Endothelial cell of umbilical vein (primary cell): Measurements from ENCODE around the gene HSPA12A.

Experiments
- CTCF ChIP-seq, 2 donors: IDR thresholded peaks; 1 replicate in 1 of 2; 2 replicates in 1 of 2; pipeline ENCODE4 v1.5.1; 2011; ENCODE audit warnings: low read length in 2 of 2, mild to moderate bottlenecking in 2 of 2, moderate library complexity in 2 of 2, control low read depth in 1 of 2, inconsistent platforms in 1 of 2, low read depth in 1 of 2; ENCODE audit not compliant: insufficient read depth in 1 of 2; ENCODE audit errors: extremely low read depth in 1 of 2
- EZH2 ChIP-seq: IDR thresholded peaks from 2 replicates; pipeline ENCODE4 v1.6.1; 2012; ENCODE audit warnings: borderline replicate concordance, low read depth, mild to moderate bottlenecking, moderate library complexity, low read length, inconsistent platforms; ENCODE audit not compliant: severe bottlenecking
- FOS ChIP-seq: IDR thresholded peaks from 2 replicates; pipeline ENCODE4 v1.6.1; 2011; ENCODE audit warnings: mild to moderate bottlenecking, low read length, moderate library complexity, borderline replicate concordance; ENCODE audit not compliant: insufficient read depth
- GATA2 ChIP-seq: IDR thresholded peaks from 2 replicates; pipeline ENCODE4 v1.7.0; 2011; ENCODE audit warnings: low read depth, mild to moderate bottlenecking, moderate library complexity, mixed read lengths, low read length; ENCODE audit not compliant: insufficient read length, insufficient read depth
- JUN ChIP-seq: IDR thresholded peaks from 2 replicates; pipeline ENCODE4 v1.6.1; 2011; ENCODE audit warnings: borderline replicate concordance, low read depth; ENCODE audit not compliant: insufficient read length, insufficient read depth
- MAX ChIP-seq: IDR thresholded peaks from 2 replicates; pipeline ENCODE4 v1.6.1; 2011; ENCODE audit not compliant: insufficient read depth, insufficient read length
- MYC ChIP-seq: IDR thresholded peaks from one replicate; pipeline ENCODE4 v1.6.1; 2011; ENCODE audit warnings: mild to moderate bottlenecking, low read depth, low read length
- POLR2A ChIP-seq: IDR thresholded peaks from 2 replicates; pipeline ENCODE4 v1.6.1; 2012; ENCODE audit warnings: low read depth, mild to moderate bottlenecking, control low read depth, low read length
- POLR2AphosphoS5 ChIP-seq: IDR thresholded peaks from 2 replicates; pipeline ENCODE4 v1.6.1; 2012; ENCODE audit warnings: low read depth, mild to moderate bottlenecking, control low read depth, low read length, moderate library complexity; ENCODE audit not compliant: insufficient read depth

GRCh38 chr10:116683166-116683565 is 59.2 kb downstream of the HSPA12A start:
- TF ChIP-seq CTCF (IDR thresholded peaks at IDR 0.05; ENCODE audit: extremely low read depth in 1 of 2, insufficient read depth in 1 of 2, low read depth in 1 of 2, low read length in 2 of 2), result no peak
- TF ChIP-seq MAX, result no peak
- no peak for TF ChIP-seq POLR2A
- no peak for TF ChIP-seq EZH2
- TF ChIP-seq POLR2AphosphoS5, result no peak
- no peak for TF ChIP-seq MYC
- no peak for TF ChIP-seq JUN
- no peak for TF ChIP-seq GATA2
- no peak for TF ChIP-seq FOS
